ENCODE results near the gene KLHL29. TPM values are rescaled to one million over a fixed set of nuclear protein-coding genes. Genes with fewer than 3 reads are reported as not detected.

Gene KLHL29
- total RNA-seq, 1 donor from 2014 or later: 36.5 TPM

DNA sequence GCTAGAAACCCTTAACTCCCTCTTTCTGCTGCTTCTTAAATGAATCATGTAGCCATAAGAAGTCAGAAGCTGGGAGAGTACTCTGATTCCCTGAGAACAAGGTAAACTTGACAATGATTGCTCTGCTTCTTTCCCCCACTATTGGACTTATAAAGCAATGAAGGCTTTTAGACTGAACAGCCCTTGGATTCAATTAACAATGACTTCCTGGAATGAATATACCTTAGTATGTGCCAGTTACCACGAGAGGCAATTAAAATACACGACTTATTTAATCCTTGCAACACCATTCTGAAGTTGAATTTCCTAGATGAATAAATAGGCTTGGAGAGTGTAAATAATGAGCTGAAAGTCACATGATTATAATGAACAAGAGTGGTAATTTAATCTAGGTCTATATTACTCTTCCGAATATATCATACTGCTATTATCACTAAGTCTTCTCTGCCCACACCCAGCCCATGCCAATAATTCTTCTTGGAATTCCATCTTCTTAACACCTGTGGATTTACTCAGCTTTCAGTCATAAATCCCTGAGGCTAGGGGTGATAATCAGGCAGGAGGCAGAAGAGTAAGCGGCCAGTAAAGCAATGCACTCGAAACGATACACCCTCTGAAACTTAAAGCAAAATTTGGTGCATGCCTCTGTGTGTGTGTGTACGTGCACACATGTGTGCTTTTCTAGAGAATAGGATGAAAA lies 371.8 kb downstream of the KLHL29 start:
- no peaks in the 10 kb centered on the region for H3K9me3 Mint-ChIP-seq (ENCODE audit: unreplicated experiment)
- TF ChIP-seq, protein P1, sequence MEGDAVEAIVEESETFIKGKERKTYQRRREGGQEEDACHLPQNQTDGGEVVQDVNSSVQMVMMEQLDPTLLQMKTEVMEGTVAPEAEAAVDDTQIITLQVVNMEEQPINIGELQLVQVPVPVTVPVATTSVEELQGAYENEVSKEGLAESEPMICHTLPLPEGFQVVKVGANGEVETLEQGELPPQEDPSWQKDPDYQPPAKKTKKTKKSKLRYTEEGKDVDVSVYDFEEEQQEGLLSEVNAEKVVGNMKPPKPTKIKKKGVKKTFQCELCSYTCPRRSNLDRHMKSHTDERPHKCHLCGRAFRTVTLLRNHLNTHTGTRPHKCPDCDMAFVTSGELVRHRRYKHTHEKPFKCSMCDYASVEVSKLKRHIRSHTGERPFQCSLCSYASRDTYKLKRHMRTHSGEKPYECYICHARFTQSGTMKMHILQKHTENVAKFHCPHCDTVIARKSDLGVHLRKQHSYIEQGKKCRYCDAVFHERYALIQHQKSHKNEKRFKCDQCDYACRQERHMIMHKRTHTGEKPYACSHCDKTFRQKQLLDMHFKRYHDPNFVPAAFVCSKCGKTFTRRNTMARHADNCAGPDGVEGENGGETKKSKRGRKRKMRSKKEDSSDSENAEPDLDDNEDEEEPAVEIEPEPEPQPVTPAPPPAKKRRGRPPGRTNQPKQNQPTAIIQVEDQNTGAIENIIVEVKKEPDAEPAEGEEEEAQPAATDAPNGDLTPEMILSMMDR (IDR thresholded peaks at IDR 0.05; ENCODE audit: partially characterized antibody, unreplicated experiment): no peak
- H3K4me3 Mint-ChIP-seq (ENCODE audit: unreplicated experiment): no peak overlapping the region
- peaks cover 8% of the 10 kb centered on the region for H3K36me3 Mint-ChIP-seq (ENCODE audit: unreplicated experiment)
- no peak overlapping the region for H3K27ac Mint-ChIP-seq (ENCODE audit: unreplicated experiment)
- peaks cover 1% of the 10 kb centered on the region for H3K27me3 Mint-ChIP-seq (ENCODE audit: unreplicated experiment)
- no peaks in the 10 kb centered on the region for H3K4me1 Mint-ChIP-seq (ENCODE audit: low read depth, unreplicated experiment)
- DNase-seq: no peak

DNA sequence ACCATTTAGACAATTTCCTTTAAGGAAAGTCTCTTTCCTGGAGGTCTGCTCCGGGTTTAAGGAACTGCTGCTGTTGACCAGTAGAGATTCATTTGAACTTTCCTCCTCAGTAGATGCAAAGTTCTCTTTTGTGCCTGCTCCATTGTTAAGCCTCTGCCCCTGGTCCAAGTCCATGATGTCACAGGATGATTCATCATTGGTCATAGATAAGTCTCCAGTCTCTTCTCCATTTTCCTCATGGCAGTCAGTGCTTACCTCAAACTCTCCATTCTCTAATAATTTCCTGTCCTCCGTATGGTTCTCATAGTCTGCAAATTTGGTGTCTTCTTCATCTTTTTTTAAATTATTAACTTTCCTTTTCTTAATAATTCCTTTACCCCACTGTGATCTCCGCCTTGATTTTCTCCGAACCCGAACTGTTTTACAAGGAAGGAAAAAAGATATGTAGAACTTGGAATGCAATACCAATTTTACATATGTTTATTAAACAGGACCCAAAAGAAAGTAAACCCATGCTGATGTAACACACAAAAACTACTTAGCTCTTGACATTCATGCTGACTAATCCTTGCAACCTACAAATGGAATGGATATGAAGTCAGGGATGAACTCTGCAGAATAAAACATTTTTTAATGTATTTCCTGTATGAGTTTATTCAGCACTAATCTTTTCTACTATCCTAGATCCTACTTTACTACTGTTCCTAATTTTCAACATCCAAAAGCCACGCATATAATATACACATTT lies 372.9 kb downstream of the KLHL29 start:
- H3K4me1 Mint-ChIP-seq (ENCODE audit: low read depth, unreplicated experiment): no peaks in the 10 kb centered on the region
- no peak overlapping the region for H3K4me3 Mint-ChIP-seq (ENCODE audit: unreplicated experiment)
- H3K27me3 Mint-ChIP-seq (ENCODE audit: unreplicated experiment): peaks cover 1% of the 10 kb centered on the region
- TF ChIP-seq, protein P1 (IDR thresholded peaks at IDR 0.05; ENCODE audit: partially characterized antibody, unreplicated experiment): no peak
- peaks cover 8% of the 10 kb centered on the region for H3K36me3 Mint-ChIP-seq (ENCODE audit: unreplicated experiment)
- H3K27ac Mint-ChIP-seq (ENCODE audit: unreplicated experiment): no peak overlapping the region
- no peak for DNase-seq
- no peaks in the 10 kb centered on the region for H3K9me3 Mint-ChIP-seq (ENCODE audit: unreplicated experiment)
